ENCODE measurements around the gene GPR82.

DNA sequence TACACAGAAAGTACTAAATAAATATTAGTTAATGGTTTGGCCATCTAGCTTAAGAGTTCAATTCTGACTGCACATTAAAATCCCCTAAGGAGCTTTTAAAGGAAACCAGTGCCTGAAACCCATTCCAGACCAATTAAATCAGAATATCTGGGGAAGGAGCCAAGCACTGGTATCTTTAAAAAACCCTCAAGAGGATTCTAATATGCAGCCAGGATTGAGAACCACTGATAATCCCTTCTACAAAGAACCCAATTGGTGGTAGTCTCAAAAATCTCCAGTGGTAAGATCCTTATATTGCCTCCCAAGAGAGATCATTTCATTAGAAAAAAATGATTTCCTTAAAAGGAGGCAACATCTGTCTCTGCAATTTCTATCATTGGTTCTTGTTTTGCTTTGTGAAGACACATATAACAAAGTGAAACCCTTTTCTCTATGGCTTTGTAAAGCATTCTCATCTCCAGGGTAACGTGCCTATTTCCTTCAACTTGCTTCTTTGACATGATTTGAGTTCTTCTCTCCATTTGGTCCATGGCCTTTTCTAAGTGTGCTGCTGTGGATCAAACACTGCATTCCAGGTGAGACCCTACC, 31.7 kb upstream of the GPR82 start:
- TF ChIP-seq, protein P1, sequence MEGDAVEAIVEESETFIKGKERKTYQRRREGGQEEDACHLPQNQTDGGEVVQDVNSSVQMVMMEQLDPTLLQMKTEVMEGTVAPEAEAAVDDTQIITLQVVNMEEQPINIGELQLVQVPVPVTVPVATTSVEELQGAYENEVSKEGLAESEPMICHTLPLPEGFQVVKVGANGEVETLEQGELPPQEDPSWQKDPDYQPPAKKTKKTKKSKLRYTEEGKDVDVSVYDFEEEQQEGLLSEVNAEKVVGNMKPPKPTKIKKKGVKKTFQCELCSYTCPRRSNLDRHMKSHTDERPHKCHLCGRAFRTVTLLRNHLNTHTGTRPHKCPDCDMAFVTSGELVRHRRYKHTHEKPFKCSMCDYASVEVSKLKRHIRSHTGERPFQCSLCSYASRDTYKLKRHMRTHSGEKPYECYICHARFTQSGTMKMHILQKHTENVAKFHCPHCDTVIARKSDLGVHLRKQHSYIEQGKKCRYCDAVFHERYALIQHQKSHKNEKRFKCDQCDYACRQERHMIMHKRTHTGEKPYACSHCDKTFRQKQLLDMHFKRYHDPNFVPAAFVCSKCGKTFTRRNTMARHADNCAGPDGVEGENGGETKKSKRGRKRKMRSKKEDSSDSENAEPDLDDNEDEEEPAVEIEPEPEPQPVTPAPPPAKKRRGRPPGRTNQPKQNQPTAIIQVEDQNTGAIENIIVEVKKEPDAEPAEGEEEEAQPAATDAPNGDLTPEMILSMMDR (IDR thresholded peaks at IDR 0.05), result no peak
- TF ChIP-seq ZFX (IDR thresholded peaks at IDR 0.05; ENCODE audit: borderline replicate concordance), result no peak

Data from 22Rv1 (cell line).